GM18870 (cell line): ENCODE measurements around the gene SYNPR.

ENCODE experiments used
- ATAC-seq: cut with Tn5 transposase; IDR thresholded peaks from one replicate; pipeline ENCODE4 v1.9.1; 2021; ENCODE audit warnings: moderate library complexity; ENCODE audit not compliant: unreplicated experiment

The SYNPR gene

GRCh38 chr3:63370094-63370493, 92.0 kb downstream of the SYNPR start:
- no peak for ATAC-seq

- ATAC-seq, result no peak
Observed at GRCh38 chr3:63383040-63383439, 104.9 kb downstream of the SYNPR start.

- no peak for ATAC-seq
Observed at GRCh38 chr3:63384382-63384781, 106.3 kb downstream of the SYNPR start.

- no peak for ATAC-seq
Observed at GRCh38 chr3:63385629-63386028, 107.5 kb downstream of the SYNPR start.

- ATAC-seq, result no peak
Observed at GRCh38 chr3:63386568-63386967, 108.5 kb downstream of the SYNPR start.

- ATAC-seq, result no peak
Observed at GRCh38 chr3:63387568-63387967, 109.5 kb downstream of the SYNPR start.

GRCh38 chr3:63390710-63391230, 112.7 kb downstream of the SYNPR start:
- no peak for ATAC-seq

- no peak for ATAC-seq
Observed at GRCh38 chr3:63395960-63396359, 117.9 kb downstream of the SYNPR start.

- no peak for ATAC-seq
Observed at GRCh38 chr3:63400246-63400860, 122.2 kb downstream of the SYNPR start.

- no peak for ATAC-seq
Observed at GRCh38 chr3:63405882-63406281, 127.8 kb downstream of the SYNPR start.

- no peak for ATAC-seq
Observed at GRCh38 chr3:63413523-63413922, 135.4 kb downstream of the SYNPR start.

GRCh38 chr3:63414607-63415006, 136.5 kb downstream of the SYNPR start:
- no peak for ATAC-seq

- ATAC-seq, result no peak
Observed at GRCh38 chr3:63429905-63430304, 151.8 kb downstream of the SYNPR start.

GRCh38 chr3:63430875-63431274, 152.8 kb downstream of the SYNPR start:
- ATAC-seq, result no peak

- ATAC-seq, result no peak
Observed at GRCh38 chr3:63437858-63438257, 159.8 kb downstream of the SYNPR start.

GRCh38 chr3:63438826-63439371, 160.8 kb downstream of the SYNPR start:
- ATAC-seq, result no peak

- no peak for ATAC-seq
Observed at GRCh38 chr3:63441262-63441661, 163.2 kb downstream of the SYNPR start.

GRCh38 chr3:63442918-63443317, 164.8 kb downstream of the SYNPR start:
- no peak for ATAC-seq

GRCh38 chr3:63450023-63450422, 171.9 kb downstream of the SYNPR start:
- ATAC-seq, result no peak

GRCh38 chr3:63450634-63451363, 172.7 kb downstream of the SYNPR start:
- no peak for ATAC-seq

GRCh38 chr3:63456901-63457300, 178.8 kb downstream of the SYNPR start:
- ATAC-seq, result no peak

- no peak for ATAC-seq
Observed at GRCh38 chr3:63458405-63458804, 180.3 kb downstream of the SYNPR start.
